Measurements from ENCODE around the gene PRR7. TPM values are rescaled to one million over a fixed set of nuclear protein-coding genes. Genes with fewer than 3 reads are reported as not detected.

Gene PRR7
- total RNA-seq, 2 experiments from 2014 or later, result 12.3 to 13.0 TPM

GRCh38 chr5:177435847-177436536 is 10.6 kb upstream of the PRR7 start:
- intact Hi-C loops (cut with DNase I, micrococcal nuclease), result no loop called here
- H3K4me1 Mint-ChIP-seq, result peaks cover 82% of the 10 kb centered on the region
- H3K4me3 Mint-ChIP-seq, result no peak overlapping the region
- H3K27me3 Mint-ChIP-seq, result no peaks in the 10 kb centered on the region
- H3K27ac Mint-ChIP-seq, result no peak overlapping the region
- no peaks in the 10 kb centered on the region for H3K9me3 Mint-ChIP-seq (ENCODE audit: low read depth)
- no peak for ATAC-seq
- ChIA-PET POLR2A (interaction anchor here (1.9 kb wide), 1 partner anchor 10 kb away, joined by 17 read pairs; the partner anchor contains the start of gene PRR7), CTCF (interaction anchor here (1.2 to 2.2 kb wide), 5 partner anchors 10 to 65 kb away, joined by 3 to 6 read pairs (median 4); no protein-coding TSS in a partner anchor)
- peaks cover 72% of the 10 kb centered on the region for H3K36me3 Mint-ChIP-seq (ENCODE audit: low read depth)
- no peak for DNase-seq

DNA sequence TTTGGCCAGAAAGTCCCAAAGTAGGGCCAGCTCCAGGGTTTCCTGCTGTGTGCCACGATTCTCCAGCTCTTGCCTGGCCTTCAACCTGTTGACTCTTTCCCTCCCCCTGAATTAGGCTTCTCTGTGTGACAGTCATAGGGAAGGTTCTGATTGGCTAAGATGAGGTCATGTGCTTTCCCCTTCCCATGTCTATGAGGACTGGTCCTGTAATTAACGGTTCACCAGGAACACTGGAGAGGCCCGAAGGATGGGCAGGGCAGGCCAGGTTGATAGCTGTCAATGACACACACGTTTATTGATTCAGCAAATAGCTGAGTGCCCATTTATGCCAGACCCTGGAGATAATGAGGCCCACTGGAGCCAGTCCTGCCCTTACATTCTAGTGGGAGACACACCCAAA is 9.0 kb upstream of the PRR7 start:
- ATAC-seq, result no peak
- no peak for DNase-seq
- Mint-ChIP-seq H3K4me3 (no peak overlapping the region), H3K27me3 (no peaks in the 10 kb centered on the region), H3K36me3 (ENCODE audit: low read depth) (peaks cover 70% of the 10 kb centered on the region), H3K27ac (no peak overlapping the region), H3K4me1 (peaks cover 70% of the 10 kb centered on the region), H3K9me3 (ENCODE audit: low read depth) (no peaks in the 10 kb centered on the region)
- ChIA-PET CTCF (interaction anchor here (0.7 to 2.2 kb wide), 9 partner anchors 11 to 898 kb away, joined by 3 to 7 read pairs (median 5); partner anchors contain the start of gene GRK6), POLR2A (interaction anchor here (0.9 to 1.9 kb wide), 2 partner anchors 8 to 9 kb away, joined by 4 to 17 read pairs; partner anchors contain the start of gene PRR7)
- intact Hi-C loops (cut with DNase I, micrococcal nuclease), result no loop called here

DNA sequence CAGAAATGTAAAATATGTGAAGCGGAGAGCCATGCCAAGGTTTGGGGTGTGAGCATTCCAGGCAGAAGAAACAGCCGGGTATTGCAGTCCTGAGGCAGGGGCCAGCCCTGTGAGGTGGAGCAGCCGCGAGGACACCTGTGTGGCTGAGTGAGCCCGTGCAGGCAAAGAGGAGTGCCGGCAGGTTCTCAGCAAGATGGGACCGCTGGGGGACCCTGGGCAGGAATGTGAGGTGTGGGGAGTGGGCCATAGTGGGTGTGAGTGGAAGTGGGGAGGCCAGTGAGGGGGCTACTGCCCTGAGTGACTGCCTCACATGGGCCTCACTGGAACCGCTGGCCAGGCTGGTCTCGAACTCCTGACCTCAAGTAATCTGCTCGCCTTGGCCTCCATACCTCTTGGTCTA is 8.1 kb upstream of the PRR7 start:
- DNase-seq (peak; percentile 12), ATAC-seq (no peak)
- H3K27me3 Mint-ChIP-seq, result no peaks in the 10 kb centered on the region
- H3K4me3 Mint-ChIP-seq, result no peak overlapping the region
- ChIA-PET CTCF (interaction anchor here (0.7 to 2.2 kb wide), 5 partner anchors 10 to 899 kb away, joined by 3 to 6 read pairs (median 5); no protein-coding TSS in a partner anchor), POLR2A (interaction anchor here (1.0 kb wide), 1 partner anchor 11 kb away, joined by 3 read pairs; no protein-coding TSS in a partner anchor)
- H3K36me3 Mint-ChIP-seq (ENCODE audit: low read depth), result peaks cover 66% of the 10 kb centered on the region
- peaks cover 62% of the 10 kb centered on the region for H3K4me1 Mint-ChIP-seq
- peak overlapping the region; percentile 47 for H3K27ac Mint-ChIP-seq
- H3K9me3 Mint-ChIP-seq (ENCODE audit: low read depth), result no peaks in the 10 kb centered on the region
- intact Hi-C loops (cut with DNase I, micrococcal nuclease), result no loop called here

DNA sequence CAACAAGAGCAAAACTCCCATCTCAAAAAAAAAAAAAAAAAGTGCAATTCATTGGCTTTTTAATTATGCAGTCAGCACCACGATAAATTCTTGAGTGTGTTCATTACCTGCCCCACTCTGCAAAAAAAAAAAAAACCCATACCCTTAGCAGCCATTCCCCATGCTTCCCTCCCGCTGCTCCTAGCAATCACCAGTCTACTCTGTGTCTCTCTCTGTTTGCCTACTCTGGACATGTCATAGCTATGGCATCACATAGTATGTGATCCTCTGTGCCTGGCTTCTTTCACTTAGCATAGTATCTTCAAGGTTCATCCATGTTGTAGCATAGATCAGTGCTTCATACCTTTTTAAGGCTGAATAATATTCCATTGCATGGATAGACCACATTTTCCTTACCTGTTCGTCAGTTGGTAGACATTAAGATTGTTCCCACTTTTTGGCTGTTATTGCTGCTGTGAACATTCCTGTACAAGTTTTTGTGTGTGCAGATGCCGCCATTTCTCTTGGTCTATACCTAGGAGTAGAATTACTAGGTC is 7.0 kb upstream of the PRR7 start:
- DNase-seq, result no peak
- intact Hi-C loops (cut with DNase I, micrococcal nuclease), result no loop called here
- no peaks in the 10 kb centered on the region for H3K9me3 Mint-ChIP-seq (ENCODE audit: low read depth)
- peaks cover 62% of the 10 kb centered on the region for H3K4me1 Mint-ChIP-seq
- ChIA-PET CTCF (interaction anchor here (0.7 to 2.0 kb wide), 12 partner anchors 8 to 987 kb away, joined by 3 to 12 read pairs (median 5); partner anchors contain the start of gene GRK6), POLR2A (interaction anchor here (0.7 to 3.3 kb wide), 6 partner anchors 9 to 763 kb away, joined by 3 to 28 read pairs (median 4); partner anchors contain the start of gene GRK6)
- peaks cover 57% of the 10 kb centered on the region for H3K36me3 Mint-ChIP-seq (ENCODE audit: low read depth)
- peak overlapping the region; percentile 68 for H3K27ac Mint-ChIP-seq
- no peak overlapping the region for H3K4me3 Mint-ChIP-seq
- no peak for ATAC-seq
- no peaks in the 10 kb centered on the region for H3K27me3 Mint-ChIP-seq

DNA sequence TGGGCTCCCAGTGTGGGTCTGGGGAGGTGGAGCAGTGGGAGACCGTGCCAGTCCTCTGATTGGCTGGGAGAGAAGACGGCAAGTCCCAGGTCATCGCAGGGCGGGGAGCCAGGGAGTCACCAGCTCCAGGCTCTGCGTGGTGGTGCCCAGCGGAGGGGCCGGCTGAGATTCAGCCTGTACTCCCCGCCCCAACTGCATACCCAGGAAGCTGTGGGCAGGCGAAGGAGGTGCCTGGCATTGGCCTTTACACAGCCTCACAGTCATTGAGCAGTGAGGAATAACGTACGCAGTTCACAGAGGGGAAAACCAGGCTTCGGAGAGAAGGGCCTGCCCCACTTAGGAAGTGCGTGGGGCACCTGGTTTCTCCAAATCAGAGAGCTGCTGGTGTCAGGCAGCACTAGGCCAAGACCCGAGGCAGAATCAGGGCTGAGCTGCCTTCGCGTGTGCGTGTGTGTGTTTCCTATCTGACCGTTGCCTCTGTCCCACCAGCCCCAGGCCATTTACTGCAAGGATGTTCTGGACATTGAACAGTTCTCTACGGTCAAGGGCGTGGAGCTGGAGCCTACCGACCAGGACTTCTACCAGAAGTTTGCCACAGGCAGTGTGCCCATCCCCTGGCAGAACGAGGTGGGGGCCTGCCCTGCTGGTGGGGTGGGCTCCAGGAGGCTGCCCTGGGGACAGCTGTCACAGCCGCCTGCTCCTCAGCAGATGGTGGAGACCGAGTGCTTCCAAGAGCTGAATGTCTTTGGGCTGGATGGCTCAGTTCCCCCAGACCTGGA is 6.2 kb upstream of the PRR7 start:
- ATAC-seq (peak; percentile 77), DNase-seq (peak; percentile 72)
- Mint-ChIP-seq H3K4me1 (peaks cover 65% of the 10 kb centered on the region), H3K9me3 (ENCODE audit: low read depth) (no peaks in the 10 kb centered on the region), H3K27me3 (no peaks in the 10 kb centered on the region), H3K27ac (peak overlapping the region; percentile 68), H3K36me3 (ENCODE audit: low read depth) (peaks cover 52% of the 10 kb centered on the region), H3K4me3 (no peak overlapping the region)
- POLR2A ChIA-PET, result interaction anchor here (0.7 to 3.3 kb wide), 4 partner anchors 10 to 762 kb away, joined by 3 to 28 read pairs (median 5); partner anchors contain the start of gene GRK6
- intact Hi-C loops (cut with DNase I, micrococcal nuclease), result no loop called here
- CTCF ChIA-PET, result interaction anchor here (0.7 to 2.0 kb wide), 11 partner anchors 9 to 988 kb away, joined by 3 to 12 read pairs (median 5); partner anchors contain the start of gene GRK6

DNA sequence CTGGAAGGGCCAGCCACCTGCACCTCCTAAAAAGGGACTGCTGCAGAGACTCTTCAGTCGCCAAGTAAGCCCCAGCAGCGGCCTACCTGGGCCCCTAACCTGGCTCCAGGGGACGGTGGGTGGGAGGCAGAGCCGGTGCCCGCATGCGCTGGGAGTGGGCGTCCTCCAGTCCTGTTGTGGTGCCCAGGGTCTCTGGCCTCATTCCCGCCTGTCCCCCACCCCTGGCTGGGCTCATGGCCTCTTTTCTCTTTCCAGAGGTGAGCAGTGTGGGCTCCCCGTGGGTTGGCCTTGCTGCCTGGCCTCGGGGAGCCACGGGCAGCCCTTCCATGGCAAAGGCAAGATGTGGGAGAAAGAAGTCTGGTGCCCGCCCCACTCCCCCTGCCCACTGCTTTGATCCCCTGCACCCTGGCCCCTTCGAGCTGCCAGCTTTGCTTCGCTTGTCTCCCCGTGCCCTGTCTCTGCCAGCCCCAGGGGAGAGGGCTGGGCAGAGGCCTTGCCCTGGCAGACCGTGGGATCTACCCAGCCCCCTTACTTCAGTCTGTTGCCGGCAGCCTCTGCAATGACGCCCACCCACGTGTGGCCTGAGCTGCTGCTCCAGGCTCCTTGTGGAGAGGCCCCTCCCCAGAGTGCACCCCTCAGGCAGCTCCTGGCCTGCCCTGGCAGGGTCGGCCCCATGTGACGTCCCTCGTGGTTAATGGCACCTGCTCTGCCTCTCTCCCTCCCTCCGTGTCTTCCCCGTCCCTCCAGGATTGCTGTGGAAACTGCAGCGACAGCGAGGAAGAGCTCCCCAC is 5.4 kb upstream of the PRR7 start:
- peaks cover 47% of the 10 kb centered on the region for H3K36me3 Mint-ChIP-seq (ENCODE audit: low read depth)
- ChIA-PET POLR2A (interaction anchor here (1.6 to 3.3 kb wide), 2 partner anchors 11 to 14 kb away, joined by 7 to 28 read pairs; partner anchors contain the start of gene GRK6), CTCF (interaction anchor here (0.8 to 2.0 kb wide), 10 partner anchors 12 to 52 kb away, joined by 3 to 12 read pairs (median 5); partner anchors contain the start of gene GRK6)
- intact Hi-C loops (cut with DNase I, micrococcal nuclease), result no loop called here
- H3K27ac Mint-ChIP-seq, result peak overlapping the region; percentile 19
- H3K27me3 Mint-ChIP-seq, result no peaks in the 10 kb centered on the region
- H3K4me3 Mint-ChIP-seq, result no peak overlapping the region
- DNase-seq (no peak), ATAC-seq (no peak)
- H3K9me3 Mint-ChIP-seq (ENCODE audit: low read depth), result no peaks in the 10 kb centered on the region
- H3K4me1 Mint-ChIP-seq, result peaks cover 66% of the 10 kb centered on the region

DNA sequence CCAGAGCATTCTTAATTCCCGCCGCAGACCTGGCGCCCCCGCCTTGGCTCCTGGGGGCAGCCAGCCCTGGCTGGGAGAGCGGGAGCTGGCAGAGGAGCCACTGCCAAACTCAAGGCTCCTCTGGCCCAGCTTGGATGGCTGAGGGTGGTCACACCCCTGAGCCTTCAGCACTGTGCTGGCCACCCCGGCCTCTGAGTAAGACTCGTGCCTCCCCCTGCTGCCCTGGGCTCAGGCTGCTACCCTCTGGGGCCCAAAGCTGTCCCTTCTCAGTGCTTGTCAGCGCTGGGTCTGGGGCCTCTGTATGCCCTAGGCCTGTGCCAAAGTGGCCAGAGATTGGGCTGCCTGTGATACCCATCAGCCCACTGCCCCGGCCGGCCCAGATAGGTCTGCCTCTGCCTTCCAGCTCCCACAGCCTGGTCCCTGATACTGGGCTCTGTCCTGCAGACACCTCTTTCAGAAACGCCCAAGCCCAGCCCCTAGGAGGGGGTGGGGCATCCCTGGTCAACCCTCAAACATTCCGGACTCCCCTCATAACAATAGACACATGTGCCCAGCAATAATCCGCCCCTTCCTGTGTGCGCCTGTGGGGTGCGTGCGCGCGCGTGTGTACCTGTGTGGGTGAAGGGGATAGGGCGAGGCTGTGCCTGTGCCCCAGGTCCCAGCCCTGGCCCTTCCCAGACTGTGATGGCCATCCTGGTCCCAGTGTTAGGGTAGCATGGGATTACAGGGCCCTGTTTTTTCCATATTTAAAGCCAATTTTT is 4.4 kb upstream of the PRR7 start:
- no peaks in the 10 kb centered on the region for H3K27me3 Mint-ChIP-seq
- CTCF ChIA-PET, result interaction anchor here (0.8 to 3.1 kb wide), 5 partner anchors 13 to 133 kb away, joined by 4 to 11 read pairs (median 5); no protein-coding TSS in a partner anchor
- no peak for ATAC-seq
- H3K4me3 Mint-ChIP-seq, result no peak overlapping the region
- peaks cover 61% of the 10 kb centered on the region for H3K4me1 Mint-ChIP-seq
- no peaks in the 10 kb centered on the region for H3K9me3 Mint-ChIP-seq (ENCODE audit: low read depth)
- DNase-seq, result peak; percentile 10
- peaks cover 39% of the 10 kb centered on the region for H3K36me3 Mint-ChIP-seq (ENCODE audit: low read depth)
- intact Hi-C loops (cut with DNase I, micrococcal nuclease), result no loop called here
- H3K27ac Mint-ChIP-seq, result peak overlapping the region; percentile 47
- POLR2A ChIA-PET, result interaction anchor here (0.6 to 9.3 kb wide), 3 partner anchors 11 to 34 kb away, joined by 3 to 85 read pairs (median 28); no protein-coding TSS in a partner anchor

DNA sequence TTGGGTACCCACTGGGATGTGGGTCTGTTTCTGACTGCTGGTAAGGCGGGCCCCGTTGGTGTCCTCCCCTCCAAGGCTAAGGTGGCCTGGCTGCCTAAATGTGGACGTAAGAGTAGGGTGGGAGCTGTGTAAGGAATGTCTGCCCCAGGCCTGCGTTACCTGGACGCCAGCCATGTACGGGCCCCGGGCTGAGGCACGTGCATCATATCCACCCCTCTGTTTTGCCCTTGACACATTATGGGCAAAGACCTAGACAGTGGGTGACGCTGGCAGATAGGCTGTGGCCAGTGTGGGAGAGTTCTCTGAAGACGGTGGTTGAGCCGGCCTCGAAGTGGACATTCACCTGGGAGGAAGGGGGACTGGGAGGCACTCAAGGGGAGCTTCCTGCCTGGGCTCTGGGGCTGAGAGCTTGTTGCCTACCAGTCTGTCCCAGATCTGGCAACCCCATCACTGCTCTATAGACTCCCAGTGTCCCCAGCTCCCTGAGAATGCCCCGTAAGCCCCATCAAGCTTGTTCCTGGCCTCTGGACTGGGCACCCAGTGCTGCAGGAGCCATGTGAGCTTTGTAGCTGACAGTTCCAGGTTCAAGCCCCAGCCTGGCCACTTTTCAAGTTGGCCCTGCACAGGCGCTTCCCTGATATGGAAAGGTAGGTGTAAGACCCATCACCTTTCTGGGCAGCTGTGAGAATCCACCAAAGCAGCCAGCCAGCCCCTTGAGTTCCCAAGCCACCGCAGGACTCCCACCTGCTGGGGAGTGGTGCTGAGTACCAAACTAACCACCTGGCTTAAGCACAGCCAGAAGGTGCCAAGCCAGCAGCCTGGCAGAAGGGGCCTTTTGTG is 3.2 kb upstream of the PRR7 start:
- POLR2A ChIA-PET, result interaction anchor here (0.6 to 9.3 kb wide), 5 partner anchors 9 to 35 kb away, joined by 3 to 85 read pairs (median 3); no protein-coding TSS in a partner anchor
- Mint-ChIP-seq H3K4me1 (peaks cover 61% of the 10 kb centered on the region), H3K27ac (no peak overlapping the region), H3K36me3 (ENCODE audit: low read depth) (peaks cover 29% of the 10 kb centered on the region), H3K4me3 (no peak overlapping the region), H3K27me3 (no peaks in the 10 kb centered on the region), H3K9me3 (ENCODE audit: low read depth) (no peaks in the 10 kb centered on the region)
- CTCF ChIA-PET, result interaction anchor here (0.6 to 8.1 kb wide), 9 partner anchors 9 to 134 kb away, joined by 3 to 72 read pairs (median 8); no protein-coding TSS in a partner anchor
- DNase-seq (peak; percentile 19), ATAC-seq (no peak)
- intact Hi-C loops (cut with DNase I, micrococcal nuclease), result no loop called here

Data from activated CD4-positive, alpha-beta T cell treated with anti-CD3 and anti-CD28 coated beads for 36 hours (primary cell).